Endothelial cell of umbilical vein (primary cell): Measurements from ENCODE around the gene LCOR.

Source experiments
- CTCF ChIP-seq, 2 donors: IDR thresholded peaks; 1 replicate in 1 of 2; 2 replicates in 1 of 2; pipeline ENCODE4 v1.5.1; 2011; ENCODE audit warnings: low read length in 2 of 2, mild to moderate bottlenecking in 2 of 2, moderate library complexity in 2 of 2, control low read depth in 1 of 2, inconsistent platforms in 1 of 2, low read depth in 1 of 2; ENCODE audit not compliant: insufficient read depth in 1 of 2; ENCODE audit errors: extremely low read depth in 1 of 2
- EZH2 ChIP-seq: IDR thresholded peaks from 2 replicates; pipeline ENCODE4 v1.6.1; 2012; ENCODE audit warnings: borderline replicate concordance, low read depth, mild to moderate bottlenecking, moderate library complexity, low read length, inconsistent platforms; ENCODE audit not compliant: severe bottlenecking
- JUN ChIP-seq: IDR thresholded peaks from 2 replicates; pipeline ENCODE4 v1.6.1; 2011; ENCODE audit warnings: borderline replicate concordance, low read depth; ENCODE audit not compliant: insufficient read length, insufficient read depth
- MAX ChIP-seq: IDR thresholded peaks from 2 replicates; pipeline ENCODE4 v1.6.1; 2011; ENCODE audit not compliant: insufficient read depth, insufficient read length
- MYC ChIP-seq: IDR thresholded peaks from one replicate; pipeline ENCODE4 v1.6.1; 2011; ENCODE audit warnings: mild to moderate bottlenecking, low read depth, low read length
- POLR2A ChIP-seq: IDR thresholded peaks from 2 replicates; pipeline ENCODE4 v1.6.1; 2012; ENCODE audit warnings: low read depth, mild to moderate bottlenecking, control low read depth, low read length
- POLR2AphosphoS5 ChIP-seq: IDR thresholded peaks from 2 replicates; pipeline ENCODE4 v1.6.1; 2012; ENCODE audit warnings: low read depth, mild to moderate bottlenecking, control low read depth, low read length, moderate library complexity; ENCODE audit not compliant: insufficient read depth

- TF ChIP-seq CTCF (IDR thresholded peaks at IDR 0.05; ENCODE audit: extremely low read depth in 1 of 2, insufficient read depth in 1 of 2, low read depth in 1 of 2, low read length in 2 of 2) (peak in 1 of 2 donors; percentile 81), POLR2A (no peak), JUN (no peak), EZH2 (no peak), POLR2AphosphoS5 (no peak), MAX (no peak), MYC (no peak)
Observed at GRCh38 chr10:96789571-96790108, 42.5 kb upstream of the LCOR start.
